ENCODE data around the gene NAGLU.
"Not testable (repeated sequence)": the region's sequence is repeated elsewhere in the genome, so short reads cannot be mapped to it uniquely, and the experiment has no call there.

The NAGLU gene

DNA sequence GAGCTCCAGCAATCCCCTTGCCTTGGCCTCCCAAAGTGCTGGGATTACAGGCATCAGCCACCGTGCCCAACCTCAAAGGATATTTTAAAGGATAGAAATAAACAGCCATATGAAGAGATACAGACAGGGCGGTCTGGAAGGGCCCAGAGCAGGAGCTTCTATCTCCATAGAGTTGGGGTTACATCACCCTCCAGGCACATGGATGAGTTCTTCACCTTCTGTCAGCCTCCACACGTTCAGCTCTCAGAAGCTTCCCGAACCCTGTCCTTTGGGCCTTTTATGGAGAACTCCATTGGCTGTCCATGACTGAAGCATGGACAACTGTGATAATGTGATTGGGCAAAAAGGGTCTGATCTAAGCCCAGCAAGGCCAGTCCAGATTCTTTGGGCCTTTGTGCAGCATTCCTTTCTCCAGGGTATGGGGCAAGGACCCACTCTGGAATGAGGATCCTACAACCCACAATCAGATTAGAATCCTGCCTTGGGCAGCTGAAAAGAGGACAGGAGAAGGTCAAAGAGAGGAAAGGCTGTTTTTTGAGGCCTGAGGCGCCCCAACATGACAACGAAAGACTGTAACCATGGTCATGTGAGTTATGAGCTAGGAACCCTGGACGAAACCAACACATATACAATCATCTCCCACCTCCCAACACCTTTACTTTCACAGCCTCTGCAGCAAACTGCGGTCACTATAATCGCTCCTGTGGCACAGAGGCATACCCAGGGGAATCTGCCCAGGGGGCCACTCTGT lies 9.9 kb downstream of the NAGLU start:
- not testable (repeated sequence) for DNase-seq

DNA sequence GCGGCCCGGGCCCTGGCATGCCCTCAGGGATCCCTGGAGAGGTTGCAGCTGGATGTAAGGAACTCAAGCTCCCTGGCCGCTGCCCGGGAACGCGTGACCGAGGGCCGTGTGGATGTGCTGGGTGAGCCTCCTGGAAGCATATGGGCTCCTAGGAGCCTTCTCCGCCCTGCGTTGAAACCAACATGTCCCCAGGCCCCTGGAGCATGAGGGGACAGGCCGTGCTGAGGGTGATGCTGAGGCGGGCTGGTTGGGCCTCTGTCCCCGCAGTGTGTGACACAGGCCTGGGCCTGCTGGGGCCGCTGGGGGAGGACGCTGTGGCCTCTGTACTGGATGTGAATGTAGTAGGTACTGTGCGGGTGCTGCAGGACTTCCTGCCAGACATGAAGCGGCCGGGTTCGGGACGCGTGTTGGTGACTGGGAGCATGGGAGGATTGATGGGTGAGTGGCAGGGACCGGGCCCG lies 11.0 kb downstream of the NAGLU start:
- DNase-seq, result no peak

DNA sequence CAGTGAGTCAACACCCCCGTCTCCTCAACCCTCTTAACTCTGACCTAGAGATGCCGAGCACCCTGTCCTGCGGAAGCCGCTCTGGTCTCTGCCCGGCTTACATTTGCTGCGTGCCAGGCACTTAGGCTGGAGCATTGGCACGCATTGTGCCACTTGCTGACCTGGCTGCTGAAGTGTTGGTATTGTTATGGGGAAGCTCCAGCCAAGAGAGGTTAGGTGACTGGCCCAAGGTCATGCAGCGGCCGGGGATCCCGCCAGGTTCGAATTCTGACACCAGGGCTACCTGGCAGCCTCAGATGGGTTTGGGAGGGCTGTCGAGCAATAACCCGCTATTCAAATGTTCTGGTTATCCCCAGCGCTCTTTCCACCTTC lies 11.6 kb downstream of the NAGLU start:
- no peak for DNase-seq

DNA sequence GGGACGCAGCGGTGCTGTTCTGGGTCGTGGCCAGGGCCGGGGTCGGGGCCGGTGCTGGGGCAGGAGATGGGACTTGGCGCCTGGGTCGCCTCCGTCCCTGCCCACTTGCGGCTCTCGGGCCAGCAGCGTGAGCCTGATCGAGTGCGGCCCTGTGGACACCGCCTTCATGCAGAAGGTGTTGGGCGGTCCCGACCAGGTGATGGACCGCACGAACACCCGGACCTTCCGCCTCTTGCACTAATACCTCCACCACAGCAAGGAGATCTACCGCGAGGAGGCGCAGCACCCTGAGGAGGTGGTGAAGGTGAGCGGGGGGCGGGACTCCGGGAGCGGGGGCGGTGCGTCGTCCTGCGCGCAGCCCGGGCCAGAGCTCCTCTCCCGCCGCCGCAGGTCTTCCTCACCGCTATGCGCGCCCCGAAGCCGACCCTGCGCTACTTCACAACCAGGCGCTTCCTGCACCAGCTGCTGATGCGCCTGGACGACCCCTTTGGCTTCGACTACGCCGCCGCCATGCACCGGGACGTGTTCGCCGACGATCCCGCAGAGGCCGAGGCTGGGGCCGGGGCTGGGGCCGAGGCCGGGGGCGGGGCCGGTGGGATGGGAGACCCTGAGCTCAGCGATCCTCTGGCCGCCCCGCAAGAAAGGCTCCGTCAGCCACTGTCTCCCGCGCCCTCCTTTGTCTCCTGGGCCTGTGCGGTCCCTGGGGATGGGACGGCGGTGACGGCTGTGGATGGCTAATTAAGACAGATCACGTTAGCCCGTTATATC lies 12.2 kb downstream of the NAGLU start:
- DNase-seq, result no peak

DNA sequence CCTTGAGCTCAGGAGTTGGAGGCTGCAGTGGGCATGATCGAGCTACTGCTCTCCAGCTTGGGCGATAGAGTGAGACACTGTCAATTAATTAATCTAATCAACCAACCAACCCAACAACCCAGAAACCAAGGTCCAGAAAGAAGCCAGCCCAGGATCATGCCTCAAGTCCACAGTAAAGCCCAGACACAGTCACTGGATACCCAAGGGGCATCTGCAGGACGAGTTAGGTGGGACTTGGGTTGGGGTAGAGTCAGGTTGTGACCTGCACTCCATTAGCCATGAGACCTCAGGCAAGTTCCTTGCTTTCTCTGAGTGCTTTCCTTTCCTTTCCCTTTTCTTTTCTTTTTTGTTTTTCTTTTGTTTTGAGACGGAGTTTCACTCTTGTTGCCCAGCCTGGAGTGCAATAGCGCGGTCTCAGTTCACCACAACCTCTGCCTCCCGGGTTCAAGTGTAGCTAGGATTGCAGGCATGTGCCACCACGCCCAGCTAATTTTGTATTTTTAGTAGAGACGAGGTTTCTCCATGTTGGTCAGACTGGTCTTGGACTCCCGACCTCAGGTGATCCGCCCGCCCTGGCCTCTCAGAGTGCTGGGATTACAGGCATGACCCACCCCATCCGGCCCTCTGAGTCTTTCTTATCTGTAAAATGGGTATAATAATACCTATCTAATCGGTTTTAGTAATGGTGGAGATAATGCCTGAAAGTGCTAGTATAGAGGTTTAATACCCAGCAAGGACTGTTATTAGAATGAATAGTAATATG lies 13.1 kb downstream of the NAGLU start:
- no peak for DNase-seq

DNA sequence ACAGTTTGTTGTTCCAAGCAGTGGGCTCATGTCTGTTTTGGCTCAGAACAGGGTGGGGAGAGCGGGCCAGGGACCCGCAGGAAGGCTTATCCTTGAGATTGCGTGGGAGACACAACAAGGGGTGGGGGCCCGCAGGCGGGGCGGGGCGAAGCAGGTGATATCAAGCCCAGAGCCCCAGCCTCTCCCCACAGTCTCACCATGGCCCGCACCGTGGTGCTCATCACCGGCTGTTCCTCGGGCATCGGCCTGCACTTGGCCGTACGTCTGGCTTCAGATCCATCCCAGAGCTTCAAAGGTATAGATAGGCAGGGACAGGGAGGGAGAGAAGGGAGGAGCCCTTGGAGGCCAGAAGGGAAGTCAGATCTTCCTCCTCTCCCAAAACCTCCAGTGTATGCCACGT lies 16.7 kb downstream of the NAGLU start, which contains the start of gene HSD17B1:
HSD17B1 (plus strand) TSS at position 188 of the 400 bp plus-strand sequence; CDS start at position 199, 11 bp downstream.
- not testable (repeated sequence) for DNase-seq

DNA sequence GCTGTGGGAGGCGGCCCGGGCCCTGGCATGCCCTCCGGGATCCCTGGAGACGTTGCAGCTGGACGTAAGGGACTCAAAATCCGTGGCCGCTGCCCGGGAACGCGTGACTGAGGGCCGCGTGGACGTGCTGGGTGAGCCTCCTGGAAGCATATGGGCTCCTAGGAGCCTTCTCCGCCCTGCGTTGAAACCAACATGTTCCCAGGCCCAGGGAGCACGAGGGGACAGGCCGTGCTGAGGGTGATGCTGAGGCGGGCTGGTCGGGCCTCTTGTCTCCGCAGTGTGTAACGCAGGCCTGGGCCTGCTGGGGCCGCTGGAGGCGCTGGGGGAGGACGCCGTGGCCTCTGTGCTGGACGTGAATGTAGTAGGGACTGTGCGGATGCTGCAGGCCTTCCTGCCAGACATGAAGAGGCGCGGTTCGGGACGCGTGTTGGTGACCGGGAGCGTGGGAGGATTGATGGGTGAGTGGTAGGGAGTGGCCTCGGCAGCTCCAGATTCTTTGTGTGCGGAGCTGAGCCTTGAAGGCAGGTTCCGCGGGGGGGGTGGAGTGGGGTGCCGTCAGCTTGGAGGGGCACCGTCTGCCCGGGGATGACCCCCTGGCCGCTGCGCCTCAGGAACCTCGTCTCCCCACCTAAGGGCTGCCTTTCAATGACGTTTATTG lies 17.2 kb downstream of the NAGLU start:
- no peak for DNase-seq

DNA sequence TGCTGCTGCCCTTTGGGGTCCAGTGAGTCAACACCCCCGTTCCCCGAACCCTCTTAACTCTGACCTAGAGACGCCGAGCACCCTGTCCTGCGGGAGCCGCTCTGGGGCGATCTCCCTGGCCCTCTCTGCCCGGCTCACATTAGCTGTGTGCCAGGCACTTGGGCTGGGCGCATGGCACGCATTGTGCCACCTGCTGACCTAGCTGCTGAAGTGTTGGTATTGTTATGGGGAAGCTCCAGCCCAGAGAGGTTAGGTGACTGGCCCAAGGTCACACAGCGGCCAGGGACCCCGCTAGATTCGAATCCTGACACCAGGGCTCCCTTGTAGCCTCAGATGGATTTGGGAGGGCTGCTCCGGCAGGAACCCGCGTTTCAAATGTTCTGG lies 17.8 kb downstream of the NAGLU start:
- no peak for DNase-seq

DNA sequence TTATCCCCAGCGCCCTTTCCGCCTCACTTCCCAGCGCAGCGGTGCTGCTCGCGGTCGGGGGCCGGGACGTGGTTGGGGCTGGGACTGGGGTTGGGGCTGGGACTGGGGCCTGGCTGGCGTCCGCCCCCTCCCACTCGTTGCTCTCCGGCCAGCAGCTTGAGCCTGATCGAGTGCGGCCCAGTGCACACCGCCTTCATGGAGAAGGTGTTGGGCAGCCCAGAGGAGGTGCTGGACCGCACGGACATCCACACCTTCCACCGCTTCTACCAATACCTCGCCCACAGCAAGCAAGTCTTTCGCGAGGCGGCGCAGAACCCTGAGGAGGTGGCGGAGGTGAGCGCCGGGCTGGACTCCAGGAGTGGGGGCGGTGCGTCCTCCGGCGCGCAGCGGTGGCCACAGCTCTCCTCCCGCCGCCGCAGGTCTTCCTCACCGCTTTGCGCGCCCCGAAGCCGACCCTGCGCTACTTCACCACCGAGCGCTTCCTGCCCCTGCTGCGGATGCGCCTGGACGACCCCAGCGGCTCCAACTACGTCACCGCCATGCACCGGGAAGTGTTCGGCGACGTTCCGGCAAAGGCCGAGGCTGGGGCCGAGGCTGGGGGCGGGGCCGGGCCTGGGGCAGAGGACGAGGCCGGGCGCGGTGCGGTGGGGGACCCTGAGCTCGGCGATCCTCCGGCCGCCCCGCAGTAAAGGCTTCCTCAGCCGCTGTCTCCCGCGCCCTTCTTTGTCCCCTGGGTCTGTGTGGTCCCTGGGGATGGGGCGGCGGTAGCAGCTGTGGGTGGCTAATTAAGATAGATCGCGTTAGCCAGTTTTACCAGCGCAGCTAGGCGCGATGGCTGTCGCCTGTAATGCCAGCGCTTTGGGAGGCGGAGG lies 18.4 kb downstream of the NAGLU start:
- DNase-seq, result peak; percentile 32

DNA sequence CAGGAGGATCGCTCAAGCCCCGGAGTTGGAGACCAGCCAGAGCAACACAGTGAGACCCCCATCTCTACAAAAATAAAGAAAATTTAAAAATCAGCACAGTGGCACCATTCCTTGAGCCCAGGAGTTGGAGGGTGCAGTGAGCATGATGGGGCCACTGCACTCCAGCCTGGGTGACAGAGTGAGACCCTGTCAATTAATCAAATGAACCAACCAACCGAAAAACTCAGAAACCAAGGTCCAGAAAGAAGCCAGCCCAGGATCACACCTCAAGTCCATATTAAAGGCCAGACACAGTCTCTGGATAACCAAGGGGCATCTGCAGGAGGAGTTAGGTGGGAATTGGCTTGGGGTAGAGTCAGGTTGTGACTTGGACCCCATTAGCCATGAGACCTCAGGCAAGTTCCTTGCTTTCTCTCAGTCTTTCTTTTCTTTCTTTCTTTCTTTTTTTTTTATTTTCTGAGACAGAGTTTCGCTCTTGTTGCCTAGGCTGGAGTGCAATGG lies 19.1 kb downstream of the NAGLU start:
- DNase-seq, result no peak

DNA sequence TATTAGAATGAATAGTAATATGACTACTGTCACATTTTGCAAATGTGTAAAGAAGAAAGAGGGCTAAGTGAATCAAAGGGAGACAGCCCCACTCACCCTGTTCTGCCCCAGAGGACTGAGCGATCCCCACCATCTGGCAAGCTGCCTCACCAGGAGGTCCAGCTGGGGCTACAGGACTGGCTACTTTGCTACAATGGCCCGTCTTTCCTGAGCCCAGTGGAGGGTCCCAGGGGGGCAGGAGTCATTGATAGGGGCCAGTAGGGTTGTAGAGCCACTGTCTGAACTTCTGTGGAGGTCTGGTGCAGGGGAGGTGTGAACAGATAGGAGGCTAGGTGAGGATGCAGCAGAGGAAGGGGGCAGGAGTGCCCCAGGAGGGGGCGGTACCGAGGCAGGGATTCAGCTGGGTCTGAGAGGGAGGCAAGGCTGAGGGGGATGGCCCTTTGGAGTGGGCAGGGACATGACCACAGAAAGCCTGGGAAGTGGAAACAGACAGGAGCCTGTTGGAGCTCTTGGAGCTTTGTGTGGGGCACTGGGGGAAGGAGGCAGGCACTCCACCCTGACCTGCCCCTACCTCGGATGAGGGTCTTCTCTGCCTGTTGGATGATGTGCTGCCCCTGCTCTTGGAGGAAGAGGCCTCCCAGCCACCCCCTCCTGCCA lies 20.0 kb downstream of the NAGLU start:
- not testable (repeated sequence) for DNase-seq

DNA sequence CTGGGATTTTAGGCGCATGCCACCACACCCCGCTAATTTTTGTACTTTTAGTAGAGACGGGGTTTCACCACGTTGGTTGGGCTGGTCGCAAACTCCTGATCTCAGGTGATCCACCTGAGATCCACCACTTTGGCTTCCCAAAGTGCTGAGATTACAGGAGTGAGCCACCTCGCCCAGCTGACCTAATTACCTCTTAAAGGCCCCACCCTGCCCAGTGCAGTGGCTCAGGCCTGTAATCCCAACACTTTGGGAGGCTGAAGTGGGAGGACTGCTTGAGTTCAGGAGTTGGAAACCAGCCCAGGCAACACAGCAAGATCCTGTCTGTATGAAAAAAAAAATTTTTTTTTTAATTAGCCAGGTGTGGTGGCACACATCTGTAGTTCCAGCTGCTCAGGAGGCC lies 23.0 kb downstream of the NAGLU start:
- DNase-seq, result no peak

DNA sequence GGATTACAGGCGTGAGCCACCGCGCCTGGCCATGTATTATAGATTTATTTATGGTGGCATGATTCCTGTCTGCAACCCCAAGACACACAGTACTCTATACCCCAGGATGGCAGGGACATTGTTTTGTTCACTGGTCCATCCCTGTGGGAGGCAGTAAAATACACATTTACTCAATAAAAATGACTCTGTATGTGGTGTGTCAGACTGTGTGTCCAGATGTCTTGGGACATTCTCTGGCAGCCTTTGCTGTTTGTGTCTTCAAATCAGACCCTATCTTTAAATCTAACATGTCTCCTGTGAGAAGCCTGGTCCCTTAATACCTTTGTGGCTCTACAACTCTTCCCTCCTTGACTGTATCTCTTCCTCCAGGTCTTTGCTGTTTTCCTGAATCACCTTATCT lies 24.2 kb downstream of the NAGLU start:
- DNase-seq, result no peak

DNA sequence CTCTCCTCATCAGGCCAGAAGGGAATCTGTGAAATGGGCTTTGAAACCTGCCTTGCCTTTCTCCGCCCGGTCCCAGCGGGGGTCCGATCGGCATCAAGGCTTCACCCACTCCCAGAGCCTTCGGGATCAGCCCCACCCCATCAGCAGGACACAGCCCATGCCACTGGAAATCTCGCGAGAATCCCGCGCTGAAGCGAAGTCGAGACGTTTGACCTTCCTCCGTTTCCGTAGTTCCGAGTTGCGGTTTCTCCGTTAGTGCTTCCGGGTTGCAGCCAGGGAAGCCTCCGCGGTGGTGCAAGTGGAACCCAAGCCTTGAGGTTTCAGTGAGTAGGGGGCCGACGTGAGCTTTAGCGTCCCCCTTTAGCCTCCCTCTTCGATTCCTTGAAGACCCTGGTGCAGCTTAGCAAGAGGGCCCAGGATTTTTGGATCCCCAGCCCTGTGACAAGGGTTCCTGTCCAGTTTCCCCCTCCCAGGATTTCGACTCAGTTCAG lies 25.9 kb downstream of the NAGLU start, which contains the start of gene COASY:
COASY (plus strand) TSS at position 252 of the 491 bp plus-strand sequence. CDS start 475 bp downstream, outside the sequence.
- DNase-seq, result peak; percentile 90

DNA sequence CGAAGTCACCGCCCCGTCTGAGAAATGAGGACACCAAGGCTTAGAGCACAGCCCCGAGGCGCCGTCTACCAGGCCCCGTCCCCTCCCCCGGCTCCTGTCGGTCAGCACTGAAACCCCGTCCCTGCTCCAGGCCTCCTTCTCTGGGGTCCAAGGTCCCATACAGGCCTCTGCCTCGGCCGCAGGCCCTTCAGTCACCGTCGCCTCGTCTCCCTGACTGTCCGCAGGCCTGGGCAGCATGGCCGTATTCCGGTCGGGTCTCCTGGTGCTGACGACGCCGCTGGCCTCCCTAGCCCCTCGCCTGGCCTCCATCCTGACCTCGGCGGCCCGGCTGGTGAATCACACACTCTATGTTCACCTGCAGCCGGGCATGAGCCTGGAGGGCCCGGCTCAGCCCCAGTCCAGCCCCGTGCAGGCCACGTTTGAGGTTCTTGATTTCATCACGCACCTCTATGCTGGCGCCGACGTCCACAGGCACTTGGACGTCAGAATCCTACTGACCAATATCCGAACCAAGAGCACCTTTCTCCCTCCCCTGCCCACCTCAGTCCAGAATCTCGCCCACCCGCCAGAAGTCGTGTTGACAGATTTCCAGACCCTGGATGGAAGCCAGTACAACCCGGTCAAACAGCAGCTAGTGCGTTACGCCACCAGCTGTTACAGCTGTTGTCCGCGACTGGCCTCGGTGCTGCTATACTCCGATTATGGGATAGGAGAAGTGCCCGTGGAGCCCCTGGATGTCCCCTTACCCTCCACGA lies 26.5 kb downstream of the NAGLU start:
- no peak for DNase-seq

DNA sequence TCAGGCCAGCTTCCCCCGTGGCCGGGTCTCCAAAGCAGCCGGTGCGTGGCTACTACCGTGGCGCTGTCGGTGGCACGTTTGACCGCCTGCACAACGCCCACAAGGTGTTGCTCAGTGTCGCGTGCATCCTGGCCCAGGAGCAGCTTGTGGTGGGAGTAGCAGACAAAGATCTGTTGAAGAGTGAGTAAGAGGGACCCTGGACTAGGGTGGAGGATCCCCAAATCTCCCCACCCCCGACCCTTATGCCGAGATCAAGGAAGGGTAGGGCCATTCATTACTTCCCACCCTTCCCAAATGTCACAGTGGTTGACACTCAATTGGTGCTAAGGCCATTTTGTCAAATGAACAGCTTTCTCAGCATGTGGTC lies 27.1 kb downstream of the NAGLU start:
- no peak for DNase-seq

DNA sequence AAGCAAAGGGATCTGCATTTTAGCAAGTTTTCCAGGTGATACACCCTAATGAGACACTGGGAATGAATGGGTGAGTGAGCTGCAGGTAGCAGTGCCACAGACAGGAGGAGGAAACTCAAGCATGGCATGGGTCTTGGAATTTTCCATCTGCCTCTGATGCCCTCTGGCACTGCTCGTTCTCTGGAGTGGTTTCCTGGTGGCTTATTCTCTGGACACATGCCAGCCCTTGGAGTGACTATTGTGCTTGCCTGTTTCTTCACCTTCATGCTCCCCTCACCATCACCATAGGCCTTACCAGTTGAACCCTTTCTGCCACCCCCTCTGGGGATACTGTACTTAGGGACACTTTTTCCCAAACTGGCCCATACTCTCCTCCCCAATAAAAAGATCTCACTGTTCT lies 27.5 kb downstream of the NAGLU start:
- DNase-seq, result no peak

DNA sequence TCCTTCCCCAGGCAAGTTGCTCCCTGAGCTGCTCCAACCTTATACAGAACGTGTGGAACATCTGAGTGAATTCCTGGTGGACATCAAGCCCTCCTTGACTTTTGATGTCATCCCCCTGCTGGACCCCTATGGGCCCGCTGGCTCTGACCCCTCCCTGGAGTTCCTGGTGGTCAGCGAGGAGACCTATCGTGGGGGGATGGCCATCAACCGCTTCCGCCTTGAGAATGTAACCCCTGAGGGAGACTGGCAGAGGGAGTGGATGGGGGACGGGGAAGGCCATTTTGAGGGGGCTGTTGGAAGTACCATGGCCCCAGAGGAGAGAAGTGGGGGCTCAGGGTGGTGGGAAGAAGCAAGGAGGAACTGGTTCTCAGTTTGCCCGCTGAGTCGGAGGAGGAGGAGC lies 27.9 kb downstream of the NAGLU start:
- no peak for DNase-seq

DNA sequence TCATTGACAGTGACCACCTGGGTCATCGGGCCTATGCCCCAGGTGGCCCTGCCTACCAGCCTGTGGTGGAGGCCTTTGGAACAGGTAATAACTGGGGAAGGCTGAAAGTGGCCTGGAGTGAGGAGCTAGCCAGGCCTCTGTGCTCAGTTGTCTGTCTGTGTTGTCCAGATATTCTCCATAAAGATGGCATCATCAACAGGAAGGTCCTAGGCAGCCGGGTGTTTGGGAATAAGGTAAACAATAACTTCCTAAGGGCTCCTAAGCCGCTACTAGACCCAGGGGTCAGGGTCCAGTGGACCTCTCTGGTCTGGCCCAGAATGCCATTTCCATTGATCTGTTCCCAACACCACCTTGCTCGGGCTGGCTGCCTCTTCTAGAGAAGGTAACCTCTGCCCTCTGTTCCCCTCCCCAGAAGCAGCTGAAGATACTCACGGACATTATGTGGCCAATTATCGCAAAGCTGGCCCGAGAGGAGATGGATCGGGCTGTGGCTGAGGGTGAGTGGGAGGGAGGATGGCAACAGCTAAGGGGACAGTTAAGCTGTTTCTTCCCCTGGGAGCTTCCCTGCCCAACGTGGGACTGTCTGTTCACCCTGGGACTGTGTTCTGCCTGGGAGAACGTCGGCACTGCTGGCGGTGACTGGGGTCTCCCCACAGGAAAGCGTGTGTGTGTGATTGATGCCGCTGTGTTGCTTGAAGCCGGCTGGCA lies 28.9 kb downstream of the NAGLU start:
- no peak for DNase-seq
